Astrocyte (in vitro differentiated cells and primary cell): ENCODE results near the gene FADS3. TPM values are rescaled to one million over a fixed set of nuclear protein-coding genes. Genes with fewer than 3 reads are reported as not detected.

Source experiments
- DNase-seq: peaks from one replicate; pipeline ENCODE4 v3.0.0-alpha.2; 2010; ENCODE audit warnings: low read depth
- FAIRE-seq: peaks from 2 replicates; lab custom pipeline; 2011; peaks lifted over from hg19 to GRCh38; lab: Jason Lieb, UNC
- H2AFZ ChIP-seq: 2 replicates; pipeline ENCODE4 v1.6.0; 2012; ENCODE audit warnings: low read depth, low read length, inconsistent platforms
- H3K27ac ChIP-seq: 2 replicates; pipeline ENCODE4 v1.5.1; 2011; ENCODE audit warnings: low read depth, low read length, inconsistent platforms
- H3K27me3 ChIP-seq: 2 replicates; pipeline ENCODE4 v1.6.0; 2011; ENCODE audit warnings: low read length, inconsistent platforms; ENCODE audit not compliant: insufficient read depth
- H3K36me3 ChIP-seq: 2 replicates; pipeline ENCODE4 v1.5.1; 2011; ENCODE audit warnings: low read length, inconsistent platforms; ENCODE audit not compliant: insufficient read depth
- H3K4me1 ChIP-seq: 2 replicates; pipeline ENCODE4 v1.5.1; 2011; ENCODE audit warnings: low read length, inconsistent platforms; ENCODE audit not compliant: insufficient read depth
- H3K4me2 ChIP-seq: 2 replicates; pipeline ENCODE4 v1.6.0; 2012; ENCODE audit warnings: low read length, inconsistent platforms
- H3K4me3 ChIP-seq: 2 replicates; pipeline ENCODE4 v1.5.1; 2011; ENCODE audit warnings: low read depth, mild to moderate bottlenecking, low read length, inconsistent platforms; ENCODE audit not compliant: insufficient read depth
- H3K79me2 ChIP-seq: 2 replicates; pipeline ENCODE4 v1.6.0; 2012; ENCODE audit warnings: mild to moderate bottlenecking, low read length, inconsistent platforms; ENCODE audit not compliant: insufficient read depth
- H3K9ac ChIP-seq: 2 replicates; pipeline ENCODE4 v1.6.0; 2012; ENCODE audit warnings: mild to moderate bottlenecking, low read length, inconsistent platforms
- H3K9me3 ChIP-seq: 2 replicates; pipeline ENCODE4 v1.5.1; 2012; ENCODE audit warnings: low read depth, mild to moderate bottlenecking, low read length, inconsistent platforms; ENCODE audit not compliant: insufficient read depth
- H4K20me1 ChIP-seq: 2 replicates; pipeline ENCODE4 v1.6.0; 2012; ENCODE audit warnings: low read length, inconsistent platforms; ENCODE audit not compliant: insufficient read depth
- H3K27ac Mint-ChIP-seq: one replicate; pipeline ENCODE4 v1.8.0; 2021; ENCODE audit warnings: mild to moderate bottlenecking, mixed read lengths; ENCODE audit not compliant: unreplicated experiment
- H3K27me3 Mint-ChIP-seq: one replicate; pipeline ENCODE4 v1.8.0; 2021; ENCODE audit warnings: low read depth, mixed read lengths; ENCODE audit not compliant: unreplicated experiment
- H3K36me3 Mint-ChIP-seq: one replicate; pipeline ENCODE4 v1.8.0; 2021; ENCODE audit warnings: low read depth, mixed read lengths; ENCODE audit not compliant: unreplicated experiment
- H3K4me1 Mint-ChIP-seq: one replicate; pipeline ENCODE4 v1.8.0; 2021; ENCODE audit warnings: low read depth, mixed read lengths; ENCODE audit not compliant: unreplicated experiment
- H3K4me3 Mint-ChIP-seq: one replicate; pipeline ENCODE4 v1.8.0; 2021; ENCODE audit warnings: mild to moderate bottlenecking, moderate library complexity, mixed read lengths; ENCODE audit not compliant: unreplicated experiment
- H3K9me3 Mint-ChIP-seq: one replicate; pipeline ENCODE4 v1.8.0; 2021; ENCODE audit warnings: mild to moderate bottlenecking, mixed read lengths; ENCODE audit not compliant: unreplicated experiment
- EZH2 ChIP-seq: IDR thresholded peaks from 2 replicates; pipeline ENCODE4 v1.6.1; 2012; ENCODE audit warnings: mild to moderate bottlenecking, low read length, inconsistent platforms; ENCODE audit not compliant: insufficient read depth
- total RNA-seq: library from RNA; stranded (reverse); gene quantifications from 2 replicates; pipeline ENCODE4 v1.2.1, GENCODE V29; 2021
- TF ChIP-seq, protein P1 (sequence below): IDR thresholded peaks from 2 replicates; pipeline ENCODE4 v1.5.1; 2011; ENCODE audit warnings: low read depth, mild to moderate bottlenecking, inconsistent platforms, low read length, moderate library complexity; ENCODE audit not compliant: insufficient read depth

FADS3 gene
- total RNA-seq, 1 donor from 2014 or later, result 59.1 TPM

DNA sequence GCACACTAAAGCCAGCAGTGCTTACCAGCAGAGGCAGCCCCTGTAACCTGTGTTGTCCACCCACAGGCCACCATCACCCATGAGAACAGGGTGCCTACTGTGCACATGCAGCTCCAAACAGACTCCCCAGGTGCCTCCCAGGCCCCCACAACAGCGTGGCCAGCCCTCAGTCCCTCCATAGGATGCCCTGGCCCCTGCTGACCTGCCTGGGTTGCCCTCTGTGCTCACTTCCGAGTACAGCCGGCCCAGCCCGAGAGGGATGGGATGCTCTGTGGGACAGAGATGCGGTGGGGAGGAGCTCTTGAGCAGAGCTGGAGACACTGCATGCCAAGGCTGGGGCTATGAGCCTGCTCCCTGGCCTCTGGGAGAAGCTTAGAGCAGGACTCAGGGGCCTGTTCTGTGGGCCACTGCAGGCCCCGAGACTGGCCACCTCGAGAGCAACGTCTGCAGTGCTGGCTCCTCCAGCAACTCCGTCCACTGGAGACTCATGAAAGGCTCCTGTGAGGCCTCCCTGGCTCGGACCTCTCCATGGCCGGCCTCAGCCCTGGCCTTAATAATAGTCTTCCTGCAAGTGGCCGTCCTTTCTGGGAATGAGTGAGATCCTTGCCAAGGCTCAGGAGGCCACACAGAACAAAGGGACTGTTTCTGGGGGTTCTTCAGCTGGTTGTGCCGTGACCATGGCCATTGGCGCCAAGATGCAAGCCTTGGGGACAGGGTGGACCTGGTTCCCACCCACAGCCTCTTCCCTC is 36.2 kb downstream of the FADS3 start:
- H3K36me3 ChIP-seq, result peaks cover 44% of the 10 kb centered on the region
- H3K27ac ChIP-seq, result no peak overlapping the region
- H3K4me3 ChIP-seq, result no peak overlapping the region
- no peak for DNase-seq
- FAIRE-seq, result no peak
- H3K9ac ChIP-seq, result no peak overlapping the region
- H3K27ac Mint-ChIP-seq, result no peak overlapping the region
- H2AFZ ChIP-seq, result no peak overlapping the region
- H3K4me2 ChIP-seq, result no peak overlapping the region
- H3K27me3 ChIP-seq, result no peaks in the 10 kb centered on the region
- H3K79me2 ChIP-seq, result no peaks in the 10 kb centered on the region
- TF ChIP-seq EZH2, result no peak
- TF ChIP-seq, protein P1, sequence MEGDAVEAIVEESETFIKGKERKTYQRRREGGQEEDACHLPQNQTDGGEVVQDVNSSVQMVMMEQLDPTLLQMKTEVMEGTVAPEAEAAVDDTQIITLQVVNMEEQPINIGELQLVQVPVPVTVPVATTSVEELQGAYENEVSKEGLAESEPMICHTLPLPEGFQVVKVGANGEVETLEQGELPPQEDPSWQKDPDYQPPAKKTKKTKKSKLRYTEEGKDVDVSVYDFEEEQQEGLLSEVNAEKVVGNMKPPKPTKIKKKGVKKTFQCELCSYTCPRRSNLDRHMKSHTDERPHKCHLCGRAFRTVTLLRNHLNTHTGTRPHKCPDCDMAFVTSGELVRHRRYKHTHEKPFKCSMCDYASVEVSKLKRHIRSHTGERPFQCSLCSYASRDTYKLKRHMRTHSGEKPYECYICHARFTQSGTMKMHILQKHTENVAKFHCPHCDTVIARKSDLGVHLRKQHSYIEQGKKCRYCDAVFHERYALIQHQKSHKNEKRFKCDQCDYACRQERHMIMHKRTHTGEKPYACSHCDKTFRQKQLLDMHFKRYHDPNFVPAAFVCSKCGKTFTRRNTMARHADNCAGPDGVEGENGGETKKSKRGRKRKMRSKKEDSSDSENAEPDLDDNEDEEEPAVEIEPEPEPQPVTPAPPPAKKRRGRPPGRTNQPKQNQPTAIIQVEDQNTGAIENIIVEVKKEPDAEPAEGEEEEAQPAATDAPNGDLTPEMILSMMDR, result no peak
- no peaks in the 10 kb centered on the region for H3K9me3 Mint-ChIP-seq
- no peak overlapping the region for H3K4me3 Mint-ChIP-seq
- no peaks in the 10 kb centered on the region for H3K4me1 Mint-ChIP-seq
- H3K9me3 ChIP-seq, result no peaks in the 10 kb centered on the region
- no peaks in the 10 kb centered on the region for H3K27me3 Mint-ChIP-seq
- no peaks in the 10 kb centered on the region for H3K4me1 ChIP-seq
- H4K20me1 ChIP-seq, result peaks cover 62% of the 10 kb centered on the region
- peaks cover 14% of the 10 kb centered on the region for H3K36me3 Mint-ChIP-seq

DNA sequence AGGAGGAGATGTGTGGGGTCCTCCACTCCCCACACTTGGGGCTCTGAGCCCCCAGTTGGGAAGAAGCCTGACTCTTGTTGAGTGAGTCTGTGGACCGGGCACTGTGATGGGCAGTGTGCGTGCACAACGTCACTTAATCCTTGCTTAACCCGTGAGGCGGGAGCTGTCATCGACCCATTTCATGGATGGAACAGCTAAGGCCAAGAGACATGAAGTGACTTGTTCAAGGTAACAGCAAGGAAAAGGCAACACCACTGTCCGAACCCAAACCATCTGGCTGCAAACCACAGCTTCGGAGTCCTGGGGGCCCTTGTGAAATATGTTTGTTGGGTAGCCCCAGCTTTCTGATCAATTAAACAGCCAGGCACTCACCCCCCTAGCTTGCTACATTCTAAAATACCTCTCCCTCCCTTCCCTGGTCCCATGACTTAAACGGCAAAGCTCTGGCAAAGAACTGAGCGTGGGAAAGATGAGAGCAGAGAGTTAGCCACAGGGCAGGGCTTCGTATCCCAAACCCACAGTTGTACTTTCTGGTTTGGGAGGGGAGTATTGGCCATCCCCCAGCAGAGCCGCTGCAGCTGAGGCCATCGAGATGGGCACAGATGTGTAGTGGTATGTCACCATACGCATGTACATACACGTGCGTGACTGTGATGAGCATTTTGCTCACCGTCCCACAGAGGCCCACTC is 37.0 kb downstream of the FADS3 start:
- Mint-ChIP-seq H3K4me1 (no peaks in the 10 kb centered on the region), H3K4me3 (no peak overlapping the region), H3K36me3 (peaks cover 14% of the 10 kb centered on the region), H3K9me3 (no peaks in the 10 kb centered on the region), H3K27ac (no peak overlapping the region), H3K27me3 (no peaks in the 10 kb centered on the region)
- H3K4me1 ChIP-seq, result no peaks in the 10 kb centered on the region
- H3K79me2 ChIP-seq, result no peaks in the 10 kb centered on the region
- H3K4me3 ChIP-seq, result no peak overlapping the region
- no peak for FAIRE-seq
- no peak for DNase-seq
- H3K36me3 ChIP-seq, result peaks cover 47% of the 10 kb centered on the region
- H3K4me2 ChIP-seq, result no peak overlapping the region
- H3K9ac ChIP-seq, result no peak overlapping the region
- peaks cover 65% of the 10 kb centered on the region for H4K20me1 ChIP-seq
- H3K27me3 ChIP-seq, result no peaks in the 10 kb centered on the region
- no peaks in the 10 kb centered on the region for H3K9me3 ChIP-seq
- H2AFZ ChIP-seq, result no peak overlapping the region
- no peak overlapping the region for H3K27ac ChIP-seq
- TF ChIP-seq, protein P1, result no peak

DNA sequence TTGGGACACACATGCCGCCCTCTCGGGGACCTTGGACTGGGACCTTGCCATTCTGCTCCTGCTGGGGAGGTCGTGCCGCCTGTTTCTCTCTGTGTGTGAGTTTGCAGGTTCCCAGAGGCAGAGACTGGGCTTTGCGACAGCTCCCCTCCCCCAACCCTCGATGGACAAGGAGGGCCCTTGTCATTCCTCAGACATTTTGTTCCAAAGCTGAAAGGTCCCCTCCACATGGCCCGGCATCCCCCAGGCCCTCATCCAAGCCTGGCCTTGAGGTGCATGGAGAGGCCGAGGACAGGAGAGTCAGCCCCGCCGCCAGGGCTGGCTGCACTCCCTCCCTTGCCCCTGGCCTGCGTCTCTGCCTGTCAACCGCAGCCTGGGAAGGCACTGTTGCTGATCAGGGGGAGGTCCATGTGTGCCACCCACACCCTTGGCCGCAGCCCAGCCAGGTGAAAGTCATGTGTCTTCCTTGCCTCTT is 37.6 kb downstream of the FADS3 start:
- Histone ChIP-seq H2AFZ (no peak overlapping the region), H3K4me1 (no peaks in the 10 kb centered on the region), H3K27me3 (no peaks in the 10 kb centered on the region), H4K20me1 (peaks cover 65% of the 10 kb centered on the region), H3K4me3 (no peak overlapping the region), H3K27ac (no peak overlapping the region), H3K79me2 (no peaks in the 10 kb centered on the region), H3K4me2 (no peak overlapping the region), H3K36me3 (peaks cover 46% of the 10 kb centered on the region), H3K9ac (no peak overlapping the region), H3K9me3 (no peaks in the 10 kb centered on the region)
- FAIRE-seq (no peak), DNase-seq (no peak)
- H3K9me3 Mint-ChIP-seq, result no peaks in the 10 kb centered on the region
- H3K27me3 Mint-ChIP-seq, result no peaks in the 10 kb centered on the region
- H3K4me3 Mint-ChIP-seq, result no peak overlapping the region
- no peak for TF ChIP-seq EZH2
- TF ChIP-seq, protein P1, result no peak
- no peak overlapping the region for H3K27ac Mint-ChIP-seq
- no peaks in the 10 kb centered on the region for H3K4me1 Mint-ChIP-seq
- H3K36me3 Mint-ChIP-seq, result peaks cover 10% of the 10 kb centered on the region
